ENCODE data around the gene CFAP221.

The CFAP221 gene

GRCh38 chr2:119537792-119538191 is 6.5 kb upstream of the CFAP221 start:
- no peak for DNase-seq

- no peak for DNase-seq
These were observed 2.8 kb upstream of the CFAP221 start for GRCh38 chr2:119541476-119541875.

GRCh38 chr2:119544939-119545475 is 758 bp downstream of the CFAP221 start:
- no peak for DNase-seq

GRCh38 chr2:119545754-119546446 is 1.7 kb downstream of the CFAP221 start:
- no peak for DNase-seq

GRCh38 chr2:119546447-119546767 is 2.2 kb downstream of the CFAP221 start:
- DNase-seq: no peak

- no peak for DNase-seq
These were observed 4.4 kb downstream of the CFAP221 start for GRCh38 chr2:119548516-119549120.

- peak; percentile 15 for DNase-seq
These were observed 5.0 kb downstream of the CFAP221 start for GRCh38 chr2:119549241-119549640.

- no peak for DNase-seq
These were observed 6.1 kb downstream of the CFAP221 start for GRCh38 chr2:119550346-119550745.

- no peak for DNase-seq
These were observed 6.6 kb downstream of the CFAP221 start for GRCh38 chr2:119550856-119551255.

- no peak for DNase-seq
These were observed 8.7 kb downstream of the CFAP221 start for GRCh38 chr2:119552902-119553301.

- DNase-seq: no peak
These were observed 9.6 kb downstream of the CFAP221 start for GRCh38 chr2:119553687-119554344.

GRCh38 chr2:119565481-119565880 is 21.2 kb downstream of the CFAP221 start:
- DNase-seq: no peak

- no peak for DNase-seq
These were observed 23.0 kb downstream of the CFAP221 start for GRCh38 chr2:119567292-119567691.

- DNase-seq: no peak
These were observed 30.0 kb downstream of the CFAP221 start for GRCh38 chr2:119574108-119574815.

- no peak for DNase-seq
These were observed 30.6 kb downstream of the CFAP221 start for GRCh38 chr2:119574864-119575263.

- DNase-seq: no peak
These were observed 31.2 kb downstream of the CFAP221 start for GRCh38 chr2:119575439-119575838.

GRCh38 chr2:119579424-119580295 is 35.4 kb downstream of the CFAP221 start:
- DNase-seq: no peak

- DNase-seq: no peak
These were observed 36.4 kb downstream of the CFAP221 start for GRCh38 chr2:119580550-119581072.

- DNase-seq: peak; percentile 24
These were observed 39.0 kb downstream of the CFAP221 start for GRCh38 chr2:119583291-119583690.

GRCh38 chr2:119584469-119584868 is 40.2 kb downstream of the CFAP221 start:
- no peak for DNase-seq

- DNase-seq: no peak
These were observed 41.8 kb downstream of the CFAP221 start for GRCh38 chr2:119586085-119586484.

- DNase-seq: no peak
These were observed 46.6 kb downstream of the CFAP221 start for GRCh38 chr2:119590873-119591272.
